ENCODE data around the gene SLC38A10.
A peak's percentile ranks its signal among the peaks of the same experiment; 100 is the strongest.
"Not testable (repeated sequence)": the region's sequence is repeated elsewhere in the genome, so short reads cannot be mapped to it uniquely, and the experiment has no call there.

SLC38A10 gene

GRCh38 chr17:81234506-81234855 is 60.6 kb downstream of the SLC38A10 start:
- Mint-ChIP-seq H3K4me1 (ENCODE audit: low read depth) (peaks cover 16% of the 10 kb centered on the region), H3K27ac (no peak overlapping the region), H3K27me3 (no peaks in the 10 kb centered on the region), H3K36me3 (ENCODE audit: low read depth) (peaks cover 20% of the 10 kb centered on the region), H3K9me3 (no peaks in the 10 kb centered on the region), H3K4me3 (no peak overlapping the region)

- peaks cover 16% of the 10 kb centered on the region for H3K4me1 Mint-ChIP-seq (ENCODE audit: low read depth)
- peaks cover 20% of the 10 kb centered on the region for H3K36me3 Mint-ChIP-seq (ENCODE audit: low read depth)
- H3K4me3 Mint-ChIP-seq, result no peak overlapping the region
- no peak overlapping the region for H3K27ac Mint-ChIP-seq
- no peaks in the 10 kb centered on the region for H3K27me3 Mint-ChIP-seq
- H3K9me3 Mint-ChIP-seq, result no peaks in the 10 kb centered on the region
Observed at GRCh38 chr17:81233811-81234505, 61.1 kb downstream of the SLC38A10 start.

GRCh38 chr17:81233316-81233715 is 61.8 kb downstream of the SLC38A10 start:
- Mint-ChIP-seq H3K9me3 (no peaks in the 10 kb centered on the region), H3K4me3 (no peak overlapping the region), H3K27ac (no peak overlapping the region), H3K4me1 (ENCODE audit: low read depth) (peaks cover 17% of the 10 kb centered on the region), H3K27me3 (no peaks in the 10 kb centered on the region), H3K36me3 (ENCODE audit: low read depth) (peaks cover 20% of the 10 kb centered on the region)

- Mint-ChIP-seq H3K27ac (no peak overlapping the region), H3K4me1 (ENCODE audit: low read depth) (peaks cover 19% of the 10 kb centered on the region), H3K4me3 (no peak overlapping the region), H3K27me3 (no peaks in the 10 kb centered on the region), H3K9me3 (no peaks in the 10 kb centered on the region), H3K36me3 (ENCODE audit: low read depth) (peaks cover 20% of the 10 kb centered on the region)
Observed at GRCh38 chr17:81232616-81233241, 62.4 kb downstream of the SLC38A10 start.

- no peak overlapping the region for H3K27ac Mint-ChIP-seq
- H3K4me3 Mint-ChIP-seq, result no peak overlapping the region
- no peaks in the 10 kb centered on the region for H3K27me3 Mint-ChIP-seq
- no peaks in the 10 kb centered on the region for H3K9me3 Mint-ChIP-seq
- peaks cover 15% of the 10 kb centered on the region for H3K4me1 Mint-ChIP-seq (ENCODE audit: low read depth)
- peaks cover 20% of the 10 kb centered on the region for H3K36me3 Mint-ChIP-seq (ENCODE audit: low read depth)
Observed at GRCh38 chr17:81231766-81232581, 63.1 kb downstream of the SLC38A10 start.

GRCh38 chr17:81231121-81231645 is 63.9 kb downstream of the SLC38A10 start:
- H3K27ac Mint-ChIP-seq, result no peak overlapping the region

GRCh38 chr17:81230043-81230820 is 64.9 kb downstream of the SLC38A10 start:
- no peak overlapping the region for H3K4me3 Mint-ChIP-seq
- peaks cover 20% of the 10 kb centered on the region for H3K36me3 Mint-ChIP-seq (ENCODE audit: low read depth)
- peaks cover 15% of the 10 kb centered on the region for H3K4me1 Mint-ChIP-seq (ENCODE audit: low read depth)
- no peak overlapping the region for H3K27ac Mint-ChIP-seq
- H3K27me3 Mint-ChIP-seq, result no peaks in the 10 kb centered on the region
- no peaks in the 10 kb centered on the region for H3K9me3 Mint-ChIP-seq

More at GRCh38 chr17:81231121-81231645, 63.9 kb downstream of the SLC38A10 start:
- Mint-ChIP-seq H3K36me3 (ENCODE audit: low read depth) (peaks cover 20% of the 10 kb centered on the region), H3K4me1 (ENCODE audit: low read depth) (peaks cover 15% of the 10 kb centered on the region), H3K4me3 (no peak overlapping the region), H3K9me3 (no peaks in the 10 kb centered on the region), H3K27me3 (no peaks in the 10 kb centered on the region)

GRCh38 chr17:81229666-81229920 is 65.5 kb downstream of the SLC38A10 start:
- peaks cover 15% of the 10 kb centered on the region for H3K36me3 Mint-ChIP-seq (ENCODE audit: low read depth)
- peaks cover 11% of the 10 kb centered on the region for H3K4me1 Mint-ChIP-seq (ENCODE audit: low read depth)
- no peak overlapping the region for H3K4me3 Mint-ChIP-seq
- no peaks in the 10 kb centered on the region for H3K9me3 Mint-ChIP-seq
- H3K27me3 Mint-ChIP-seq, result no peaks in the 10 kb centered on the region
- no peak overlapping the region for H3K27ac Mint-ChIP-seq

- H3K4me1 Mint-ChIP-seq (ENCODE audit: low read depth), result peaks cover 11% of the 10 kb centered on the region
- no peaks in the 10 kb centered on the region for H3K27me3 Mint-ChIP-seq
- H3K4me3 Mint-ChIP-seq, result no peak overlapping the region
- no peak overlapping the region for H3K27ac Mint-ChIP-seq
- H3K9me3 Mint-ChIP-seq, result no peaks in the 10 kb centered on the region
- H3K36me3 Mint-ChIP-seq (ENCODE audit: low read depth), result peaks cover 14% of the 10 kb centered on the region
Observed at GRCh38 chr17:81228834-81229665, 66.1 kb downstream of the SLC38A10 start.

- Mint-ChIP-seq H3K4me3 (no peak overlapping the region), H3K27ac (peak overlapping the region; percentile 5), H3K9me3 (no peaks in the 10 kb centered on the region), H3K36me3 (ENCODE audit: low read depth) (peaks cover 14% of the 10 kb centered on the region), H3K27me3 (no peaks in the 10 kb centered on the region), H3K4me1 (ENCODE audit: low read depth) (peaks cover 18% of the 10 kb centered on the region)
Observed at GRCh38 chr17:81228420-81228819, 66.7 kb downstream of the SLC38A10 start.

- not testable (repeated sequence) for H3K4me3 Mint-ChIP-seq, H3K27me3 Mint-ChIP-seq, H3K9me3 Mint-ChIP-seq
- Mint-ChIP-seq H3K4me1 (ENCODE audit: low read depth) (peaks cover 20% of the 10 kb centered on the region), H3K36me3 (ENCODE audit: low read depth) (peaks cover 14% of the 10 kb centered on the region), H3K27ac (peak overlapping the region; percentile 18)
Observed at GRCh38 chr17:81227630-81228029, 67.5 kb downstream of the SLC38A10 start.

GRCh38 chr17:81223762-81224130 is 71.4 kb downstream of the SLC38A10 start:
- Mint-ChIP-seq H3K9me3 (no peaks in the 10 kb centered on the region), H3K27ac (peak overlapping the region; percentile 87), H3K4me3 (peak overlapping the region; percentile 78), H3K4me1 (ENCODE audit: low read depth) (peaks cover 20% of the 10 kb centered on the region), H3K36me3 (ENCODE audit: low read depth) (no peaks in the 10 kb centered on the region), H3K27me3 (no peaks in the 10 kb centered on the region)

GRCh38 chr17:81222906-81223761 is 72.0 kb downstream of the SLC38A10 start, which contains the start of gene CEP131:
Gene CEP131 (minus strand): TSS chr17:81222965. CDS start chr17:81220056, 2,909 bp downstream.
- no peaks in the 10 kb centered on the region for H3K9me3 Mint-ChIP-seq
- H3K4me1 Mint-ChIP-seq (ENCODE audit: low read depth), result peaks cover 16% of the 10 kb centered on the region
- H3K27ac Mint-ChIP-seq, result peak within 1 kb of the TSS; percentile 87
- peak within 1 kb of the TSS; percentile 78 for H3K4me3 Mint-ChIP-seq
- no peaks in the 10 kb centered on the region for H3K36me3 Mint-ChIP-seq (ENCODE audit: low read depth)
- no peaks in the 10 kb centered on the region for H3K27me3 Mint-ChIP-seq
